HepG2 (cell line): ENCODE measurements around the gene GARS1.

Source experiments
- IKZF1 ChIP-seq: fragments of 450-650 bp; IDR thresholded peaks from 2 replicates; pipeline ENCODE4 v1.7.1; 2016
- KMT2A ChIP-seq: sonication (generic); formaldehyde crosslinking; IDR thresholded peaks from 2 replicates; pipeline ENCODE4 v1.4.0; 2020; ENCODE audit warnings: missing genetic modification reagents
- ZBTB33 ChIP-seq: sonication (generic); formaldehyde crosslinking; IDR thresholded peaks from 2 replicates; pipeline ENCODE4 v1.4.0; 2020; ENCODE audit warnings: missing genetic modification reagents
- ZNF629 ChIP-seq: sonication (generic); formaldehyde crosslinking; conservative IDR thresholded peaks from 2 replicates; pipeline ENCODE4 v1.5.0; 2020; ENCODE audit warnings: missing genetic modification reagents

GRCh38 chr7:30667172-30667571 is 72.5 kb downstream of the GARS1 start:
- no peak for TF ChIP-seq KMT2A (CRISPR knock-in tag)
- TF ChIP-seq ZNF629 (CRISPR knock-in tag) = no peak
- no peak for TF ChIP-seq IKZF1
- no peak for TF ChIP-seq ZBTB33
